GM12801 (cell line): ENCODE data around the gene ZFP36L2.

Experiments
- CTCF ChIP-seq: IDR thresholded peaks from one replicate; pipeline ENCODE4 v1.5.1; 2011; ENCODE audit warnings: control low read depth; ENCODE audit not compliant: insufficient read length; ENCODE audit errors: extremely low read depth

ZFP36L2 gene

GRCh38 chr2:43178055-43178598, 48.3 kb downstream of the ZFP36L2 start:
- no peak for TF ChIP-seq CTCF

GRCh38 chr2:43176449-43176848, 50.0 kb downstream of the ZFP36L2 start:
- no peak for TF ChIP-seq CTCF

- no peak for TF ChIP-seq CTCF
Measured at GRCh38 chr2:43175876-43176275, 50.5 kb downstream of the ZFP36L2 start.

GRCh38 chr2:43175020-43175441, 51.4 kb downstream of the ZFP36L2 start:
- TF ChIP-seq CTCF = no peak

- no peak for TF ChIP-seq CTCF
Measured at GRCh38 chr2:43174368-43174916, 52.0 kb downstream of the ZFP36L2 start.
